GM21786 (cell line): ENCODE results near the gene GRM2.

Experiments
- ATAC-seq: cut with Tn5 transposase; IDR thresholded peaks from one replicate; pipeline ENCODE4 v1.9.1; 2021; ENCODE audit not compliant: unreplicated experiment

GRM2 gene

DNA sequence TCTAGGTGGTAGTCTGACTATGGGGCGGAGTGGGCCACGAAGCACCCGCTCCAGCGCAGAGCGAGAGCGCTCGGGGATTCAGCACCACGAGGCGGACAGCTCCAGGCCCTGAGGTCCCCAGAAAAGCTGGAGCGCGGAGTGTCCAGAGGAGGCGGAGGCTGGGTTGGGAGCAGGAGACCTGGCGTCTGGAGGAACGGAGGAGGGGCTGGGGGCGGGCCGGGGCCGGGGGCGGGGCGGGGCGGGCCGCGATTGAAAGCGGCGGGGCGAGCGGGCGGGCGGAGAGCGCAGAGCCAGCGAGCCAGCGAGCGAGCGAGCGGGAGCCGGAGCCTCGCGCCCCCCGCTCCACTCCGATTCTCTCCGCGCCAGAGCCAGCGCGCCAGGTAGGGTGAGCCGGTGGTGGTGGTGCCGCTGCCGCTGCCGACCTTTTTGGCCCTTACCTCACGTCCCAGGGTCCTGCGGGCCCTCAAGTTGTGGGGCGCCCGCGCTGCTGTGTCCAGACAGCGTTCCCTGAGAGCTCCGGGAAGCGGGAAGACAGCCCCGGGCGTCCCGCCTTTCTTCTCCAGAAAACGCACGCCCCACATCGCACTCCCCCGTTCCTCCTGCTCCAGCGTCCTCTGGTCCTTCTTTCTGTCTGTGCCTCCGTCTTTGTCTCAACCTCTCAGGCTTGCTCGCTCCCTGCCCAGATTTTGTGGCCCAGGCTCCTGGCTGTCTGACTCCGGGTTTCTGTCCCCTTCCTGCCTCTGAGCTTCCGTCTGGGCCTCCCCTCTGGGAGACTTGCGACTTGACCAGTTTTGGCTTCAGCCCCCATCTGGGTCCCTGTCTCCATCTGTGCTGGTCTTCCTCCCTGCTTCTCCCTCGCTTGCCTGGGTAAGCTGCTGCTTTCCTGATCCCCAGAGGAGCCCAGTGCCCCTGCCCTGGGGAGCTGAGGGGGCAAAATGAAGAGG lies at the start of gene GRM2:
TSS of gene GRM2 (plus strand) at position 281 of the 944 bp plus-strand sequence. CDS start 1,916 bp downstream, outside the sequence.
- no peak for ATAC-seq

DNA sequence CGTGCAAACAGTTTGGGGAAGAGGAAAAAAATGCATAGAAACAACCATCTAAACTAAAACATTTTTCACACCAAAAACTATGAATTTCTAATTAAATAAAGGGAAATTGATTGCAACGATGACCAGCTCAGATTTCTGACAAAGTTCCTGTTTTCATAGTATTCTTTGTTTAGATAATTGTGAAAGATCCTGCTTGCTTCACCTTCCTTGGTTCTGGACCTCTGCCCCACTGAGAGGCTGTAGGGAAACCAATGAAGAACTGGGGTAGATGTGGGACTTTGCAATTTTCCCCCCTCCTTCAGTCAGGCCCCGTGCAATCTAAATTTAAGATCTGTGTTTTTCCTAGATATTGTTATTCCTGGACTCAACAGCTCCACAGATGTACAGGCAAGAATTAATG lies 49.6 kb upstream of the GRM2 start:
- no peak for ATAC-seq

DNA sequence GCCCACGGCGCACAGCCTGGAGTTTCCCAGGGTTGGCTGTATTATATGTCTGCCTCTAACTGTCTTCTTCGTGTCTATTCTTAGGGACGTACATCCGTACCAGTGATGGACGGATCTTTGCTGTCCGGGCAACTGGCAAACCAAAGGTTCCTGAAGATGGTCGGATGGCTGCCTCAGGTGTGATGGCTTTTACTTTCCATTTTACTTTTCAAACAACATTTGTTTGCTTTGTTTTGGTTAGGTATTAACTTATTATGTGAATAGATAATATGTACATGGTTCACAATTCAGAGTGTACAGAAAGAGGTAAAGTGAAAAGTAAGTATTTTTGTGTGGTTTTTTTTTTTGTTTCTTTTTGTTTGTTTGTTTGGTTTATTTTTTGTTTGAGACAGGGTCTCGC lies 46.9 kb upstream of the GRM2 start:
- no peak for ATAC-seq

DNA sequence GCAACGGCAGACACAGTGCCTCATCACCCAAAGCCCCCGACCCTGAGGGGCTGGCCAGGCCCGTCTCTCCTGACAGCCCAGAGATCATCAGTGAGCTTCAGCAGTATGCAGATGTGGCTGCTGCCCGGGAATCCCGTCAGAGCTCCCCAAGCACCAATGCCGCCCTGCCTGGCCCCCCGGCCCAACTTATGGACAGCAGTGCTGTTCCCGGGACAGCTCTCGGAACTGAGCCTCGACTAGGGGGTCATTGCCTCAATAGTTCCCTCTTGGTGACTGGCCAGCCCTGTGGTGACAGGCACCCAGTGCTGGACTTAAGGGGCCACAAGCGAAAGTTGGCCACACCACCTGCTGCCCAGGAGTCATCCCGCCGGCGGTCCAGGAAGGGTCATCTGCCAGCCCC lies 44.4 kb upstream of the GRM2 start:
- ATAC-seq, result no peak

DNA sequence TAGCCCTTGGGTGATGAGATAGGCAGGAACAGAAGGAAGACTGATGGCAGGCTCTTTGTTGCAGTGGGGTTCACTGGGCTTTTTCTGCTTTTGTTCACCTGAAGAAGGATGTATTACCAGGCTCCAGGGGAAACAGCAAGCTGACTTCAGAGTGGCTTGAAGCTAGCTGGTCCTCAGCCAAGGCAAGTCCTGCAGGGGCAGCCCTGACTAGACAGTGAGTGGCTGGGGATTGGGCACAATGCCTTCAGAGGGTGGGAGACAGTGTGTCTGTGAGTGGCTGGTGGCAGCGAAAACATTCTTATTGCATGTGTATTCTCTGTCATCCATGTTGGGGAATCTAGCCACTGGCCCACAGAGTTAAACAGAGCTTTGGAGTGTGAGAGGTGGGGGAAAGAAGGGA lies 38.1 kb upstream of the GRM2 start:
- no peak for ATAC-seq

DNA sequence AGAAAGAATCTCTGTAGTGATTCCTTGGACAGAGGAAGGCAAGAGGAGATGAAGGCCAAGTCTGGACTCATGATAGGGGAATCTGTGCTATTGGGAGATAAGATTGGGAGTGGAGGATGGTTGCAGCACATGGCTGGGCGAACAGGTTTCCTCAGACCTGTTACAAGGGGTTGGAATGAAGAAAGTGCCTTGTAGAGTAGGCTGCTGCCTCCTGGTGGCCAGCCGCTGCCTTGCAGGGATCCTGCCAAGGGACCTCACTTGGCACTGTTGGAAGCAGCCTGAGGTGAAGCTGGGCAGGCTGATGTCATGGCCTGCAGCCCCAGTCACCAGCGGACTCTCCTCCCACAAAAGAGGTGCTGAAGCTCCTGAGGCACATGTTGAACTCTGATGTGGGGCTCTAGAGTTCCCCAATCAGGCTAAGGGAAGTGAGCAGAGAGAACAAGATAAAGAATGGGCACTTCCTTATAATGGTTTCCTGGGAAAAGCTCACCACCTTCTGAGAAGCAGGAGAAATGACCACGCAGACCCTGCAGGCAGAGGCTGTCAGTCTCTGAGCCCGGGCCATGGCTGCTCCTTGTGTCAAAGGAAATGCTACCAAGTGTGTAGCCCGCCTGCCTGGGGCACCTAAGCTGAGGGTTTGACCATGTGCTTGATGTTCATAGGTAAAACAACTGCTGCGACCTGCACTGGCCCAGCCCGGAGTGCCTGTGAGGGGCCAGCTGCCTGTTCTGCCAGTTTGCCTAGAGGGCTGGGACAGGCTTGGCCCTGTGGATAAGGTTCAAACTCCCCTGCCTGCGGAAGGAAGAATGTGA lies 37.4 kb upstream of the GRM2 start:
- no peak for ATAC-seq

DNA sequence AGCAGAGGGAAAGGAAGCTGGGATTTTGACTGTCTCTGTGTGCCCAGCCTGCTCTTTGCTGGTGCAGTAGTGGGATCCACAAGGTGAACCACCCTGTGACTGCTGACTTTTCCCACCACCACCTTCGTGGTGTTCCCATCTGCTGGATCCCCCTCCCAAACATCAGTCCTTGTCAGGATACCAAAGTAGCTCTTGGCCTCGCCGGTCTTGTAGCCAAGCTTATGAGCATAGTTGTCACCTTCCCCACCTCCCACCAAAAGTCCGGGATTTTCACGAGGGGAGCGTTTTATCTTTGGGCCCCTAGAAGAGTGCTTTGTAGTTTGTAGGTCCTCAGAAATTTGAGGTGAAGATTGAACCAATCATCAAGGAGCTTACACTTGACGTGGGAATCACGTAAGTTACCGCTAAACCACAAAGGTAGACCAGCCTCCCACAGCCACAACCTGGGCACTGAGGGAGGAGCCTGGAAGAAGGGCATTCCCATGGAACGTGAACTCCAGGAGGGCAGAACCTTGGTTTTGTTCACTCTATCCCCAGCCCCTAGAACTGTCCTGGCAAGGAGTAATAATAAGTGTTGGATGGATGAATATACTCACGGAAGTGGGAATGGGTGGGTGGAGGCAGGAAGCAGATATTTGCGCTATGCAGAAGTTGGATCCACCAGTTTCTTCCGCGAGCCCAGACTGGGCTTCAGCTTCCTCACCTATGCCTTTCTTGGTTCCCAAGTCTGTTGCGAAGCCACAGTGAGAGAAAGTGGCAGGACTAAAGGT lies 36.6 kb upstream of the GRM2 start:
- ATAC-seq, result no peak

DNA sequence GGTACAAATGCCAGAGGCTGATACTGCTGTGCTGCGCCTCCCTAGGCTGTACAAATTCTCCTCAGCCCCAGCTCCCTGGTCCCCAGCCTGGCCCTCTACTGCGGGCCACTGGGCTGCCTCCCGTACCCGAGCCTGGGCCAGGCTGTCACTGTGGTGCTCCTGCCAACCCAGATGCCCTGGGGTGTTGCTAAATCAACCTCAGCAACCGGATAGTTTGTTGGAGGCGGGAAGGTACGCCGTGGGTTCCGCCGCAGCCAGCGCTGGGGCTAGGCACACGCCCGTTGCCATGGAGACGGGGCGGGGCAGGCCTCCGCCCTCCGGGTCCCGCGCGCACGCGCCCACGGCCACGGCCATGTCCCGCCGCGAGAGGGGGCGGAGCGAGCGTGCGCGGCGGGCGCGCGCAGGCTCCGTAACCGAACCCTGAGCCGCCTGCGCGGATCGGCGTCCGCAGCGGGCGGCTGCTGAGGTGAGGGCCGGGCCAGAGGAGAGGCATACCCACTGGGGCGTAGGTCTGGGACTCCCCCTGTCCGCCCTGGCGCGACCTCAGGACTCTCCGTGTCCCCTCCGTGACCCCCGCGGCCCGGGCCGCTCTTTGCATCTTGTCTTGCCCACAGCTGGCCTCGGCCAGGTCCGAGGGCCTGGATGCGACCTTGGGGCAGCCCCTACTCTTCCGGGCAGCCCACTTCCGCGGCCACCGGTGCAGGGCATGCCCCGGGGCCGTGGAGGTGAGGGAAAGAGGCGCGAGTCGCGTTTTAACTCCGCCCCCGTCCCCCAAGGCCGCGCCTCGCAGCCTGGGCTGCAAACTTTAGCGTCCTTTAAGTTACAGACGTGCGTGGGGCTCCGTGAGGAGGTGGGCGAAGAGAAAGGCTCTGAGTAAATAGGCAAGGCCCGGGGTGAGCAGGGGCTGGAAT lies 35.8 kb upstream of the GRM2 start, which contains the start of gene TEX264:
TSS of gene TEX264 (plus strand) at position 430 of the 911 bp plus-strand sequence. CDS start 3,053 bp downstream, outside the sequence.
- peak; percentile 65 for ATAC-seq

DNA sequence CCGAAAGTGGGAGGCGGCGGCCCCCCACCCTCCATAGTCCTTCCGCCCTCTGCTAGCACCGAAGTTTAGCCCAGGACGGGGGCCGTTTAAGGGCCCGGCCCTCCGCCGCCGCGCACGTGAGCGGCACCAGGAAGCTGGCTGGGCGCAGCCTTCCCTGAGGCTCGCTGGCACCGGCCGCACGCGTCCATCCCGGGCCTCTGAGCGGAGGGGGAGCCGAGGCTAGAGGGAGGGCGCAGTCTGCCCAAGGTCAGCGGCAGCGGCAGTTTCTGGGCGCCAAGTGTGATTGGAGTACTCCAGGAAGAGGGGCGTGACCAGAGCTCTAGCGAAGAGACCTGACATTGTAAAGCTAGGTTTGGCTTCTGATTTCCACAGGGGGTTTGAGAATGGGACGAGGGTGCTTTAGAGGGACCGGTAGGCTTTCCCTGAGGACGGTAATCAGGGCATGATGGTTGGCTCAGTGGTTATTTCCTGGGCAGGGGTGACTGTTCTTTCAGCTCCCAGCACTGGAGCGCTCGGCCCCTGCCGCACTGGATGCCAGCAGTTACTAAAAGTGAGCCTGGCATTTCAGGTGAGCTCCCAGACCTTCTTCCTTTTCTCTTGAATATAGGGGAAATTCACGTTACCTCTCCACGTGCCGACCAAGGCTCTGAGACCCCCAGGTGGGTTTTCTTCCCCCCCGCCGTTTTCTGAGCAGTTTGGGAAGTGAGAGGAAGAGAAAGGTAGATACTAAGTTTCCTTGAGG lies 35.0 kb upstream of the GRM2 start:
- peak; percentile 33 for ATAC-seq

DNA sequence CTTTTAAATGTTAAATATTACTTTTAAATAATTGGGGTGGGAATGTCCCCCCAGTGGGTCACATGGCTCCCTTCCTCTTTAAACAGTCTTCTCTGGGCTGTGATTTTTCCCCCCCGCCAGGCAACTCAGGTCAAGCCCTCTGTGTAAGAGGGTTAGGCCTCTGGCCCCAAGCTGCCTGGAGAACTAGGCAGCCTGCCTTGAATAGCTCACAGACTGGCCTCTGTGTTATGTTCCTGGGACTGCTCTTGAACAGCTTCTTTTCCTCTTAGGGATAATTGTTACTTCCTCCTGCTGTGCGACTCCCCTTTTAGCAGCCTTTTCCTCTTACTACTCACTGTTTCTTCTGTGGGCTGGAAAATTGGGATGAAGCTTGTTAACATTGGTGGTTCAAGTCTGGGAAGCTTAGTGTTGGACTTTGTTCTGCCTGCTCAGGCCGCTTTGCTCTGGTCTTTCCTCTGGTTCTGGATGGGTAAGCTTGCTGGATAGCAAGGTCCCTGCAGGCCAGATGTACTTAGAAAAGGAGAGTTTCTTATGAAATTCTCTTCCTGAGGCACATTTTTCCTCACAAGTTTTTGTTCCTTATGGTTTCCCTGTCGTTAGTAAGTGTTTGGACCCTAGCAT lies 33.6 kb upstream of the GRM2 start:
- ATAC-seq, result no peak

DNA sequence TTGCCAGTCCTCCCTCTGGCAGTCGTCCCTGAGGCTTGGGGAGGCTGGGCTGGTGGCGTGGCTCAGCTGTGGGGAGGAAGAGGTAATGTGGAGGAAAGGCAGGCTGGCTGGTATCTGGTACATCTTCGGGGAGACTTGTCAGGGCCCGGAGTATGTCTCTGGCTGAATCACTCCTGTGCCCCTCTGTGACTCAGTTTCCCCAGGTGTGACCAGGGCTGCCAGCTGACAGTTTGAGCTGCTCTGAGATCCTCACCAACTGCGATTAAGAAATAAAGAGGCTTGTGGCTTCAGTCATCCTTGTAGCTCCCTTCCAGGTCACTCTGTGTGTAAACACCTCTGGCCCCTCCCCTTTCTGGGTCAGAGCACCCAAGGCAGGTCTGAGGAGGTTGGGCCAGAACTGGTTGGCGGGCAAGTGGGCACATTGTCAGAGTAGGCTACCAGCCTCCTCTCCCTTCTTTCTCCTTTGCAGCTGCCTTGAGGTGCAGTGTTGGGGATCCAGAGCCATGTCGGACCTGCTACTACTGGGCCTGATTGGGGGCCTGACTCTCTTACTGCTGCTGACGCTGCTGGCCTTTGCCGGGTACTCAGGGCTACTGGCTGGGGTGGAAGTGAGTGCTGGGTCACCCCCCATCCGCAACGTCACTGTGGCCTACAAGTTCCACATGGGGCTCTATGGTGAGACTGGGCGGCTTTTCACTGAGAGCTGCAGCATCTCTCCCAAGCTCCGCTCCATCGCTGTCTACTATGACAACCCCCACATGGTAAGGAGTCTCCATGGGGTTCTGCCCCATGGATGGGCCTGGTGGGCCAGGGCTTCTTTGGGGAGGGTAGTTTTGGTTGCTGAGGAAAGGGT lies 32.8 kb upstream of the GRM2 start:
- no peak for ATAC-seq

DNA sequence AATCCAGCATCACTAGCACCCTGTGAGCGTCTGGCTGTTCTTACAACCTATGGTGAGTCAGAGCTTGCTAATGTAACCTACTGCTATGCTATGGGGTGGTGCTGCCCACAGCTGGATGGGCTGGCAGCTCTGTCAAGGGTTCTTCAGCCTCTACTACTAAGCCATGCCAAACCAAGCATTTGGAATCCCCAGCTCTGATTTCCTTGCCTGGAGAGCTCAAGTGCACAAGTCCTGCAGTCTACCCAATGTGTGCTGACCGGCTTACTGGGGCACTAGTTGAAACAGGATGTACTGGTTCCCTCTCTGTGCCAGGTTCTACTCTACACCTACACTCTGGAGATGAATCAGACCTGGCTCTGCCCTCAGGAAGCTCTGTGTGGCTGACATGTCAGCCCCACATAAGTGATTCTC lies 31.7 kb upstream of the GRM2 start:
- ATAC-seq, result no peak

DNA sequence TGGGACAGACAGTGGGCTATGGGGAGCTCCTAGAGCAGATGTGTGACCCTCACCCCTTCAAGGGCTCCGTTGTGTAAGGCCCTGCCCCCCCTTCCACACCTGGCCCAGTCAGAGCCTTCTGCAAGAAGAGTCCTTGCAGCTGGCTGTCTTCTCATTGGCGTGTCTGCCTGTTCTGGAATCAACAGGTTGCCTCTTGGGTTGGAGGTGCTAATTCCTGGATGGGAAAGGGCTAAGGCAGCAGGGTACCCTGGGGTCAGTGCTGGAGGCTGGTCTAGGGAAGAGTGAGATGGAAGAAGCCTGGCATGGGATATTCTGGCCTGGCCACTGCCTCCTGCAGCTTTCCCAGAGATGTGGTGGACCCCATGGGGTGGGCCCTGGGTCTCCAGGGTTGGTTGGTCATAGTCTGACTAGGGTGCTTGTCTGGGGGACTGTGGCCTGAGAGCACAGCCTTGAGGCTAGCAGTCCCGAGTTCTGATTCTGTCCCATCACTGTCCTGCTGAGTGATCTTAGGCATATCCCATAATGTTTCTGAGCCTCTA lies 30.7 kb upstream of the GRM2 start:
- no peak for ATAC-seq

DNA sequence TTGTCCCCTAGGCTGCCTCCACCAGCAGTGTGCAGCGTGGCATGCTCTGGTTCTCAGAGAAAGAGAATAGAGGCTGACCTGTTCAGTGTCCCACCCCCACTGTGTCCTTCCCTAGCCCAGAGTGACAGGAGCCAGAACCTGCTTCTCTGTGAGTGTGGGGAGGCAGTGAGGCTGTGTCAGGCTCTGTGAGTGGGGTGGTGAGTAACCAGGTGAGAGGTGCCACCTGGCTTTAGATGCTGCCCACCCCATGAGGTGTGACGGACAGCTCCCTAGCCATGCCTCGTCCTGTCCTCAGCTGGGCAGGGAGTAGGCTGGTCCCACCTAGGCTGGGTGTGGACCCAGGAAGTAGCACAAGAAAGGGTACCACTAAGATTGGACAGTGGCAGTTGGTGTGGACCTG lies 29.5 kb upstream of the GRM2 start:
- no peak for ATAC-seq

DNA sequence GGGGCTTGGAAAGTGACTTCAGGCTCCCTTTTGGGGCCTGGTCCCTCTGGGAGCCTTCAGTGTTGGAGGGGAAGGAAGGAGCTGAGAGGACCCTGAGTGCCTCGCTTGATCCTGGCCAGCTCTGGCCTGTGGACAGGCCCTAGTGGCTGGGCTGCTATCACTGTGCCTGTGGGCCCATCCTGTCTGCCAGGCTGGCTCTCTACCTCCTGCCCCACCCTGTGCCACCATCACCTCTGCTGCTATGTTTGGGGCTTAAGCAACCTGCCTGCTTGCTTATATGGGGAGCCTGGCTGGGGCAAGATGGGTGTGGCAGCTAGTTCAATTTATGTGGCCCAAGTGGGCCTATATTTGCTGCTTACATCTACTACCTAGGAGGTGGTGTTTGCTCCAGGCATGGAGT lies 28.7 kb upstream of the GRM2 start:
- ATAC-seq, result no peak

DNA sequence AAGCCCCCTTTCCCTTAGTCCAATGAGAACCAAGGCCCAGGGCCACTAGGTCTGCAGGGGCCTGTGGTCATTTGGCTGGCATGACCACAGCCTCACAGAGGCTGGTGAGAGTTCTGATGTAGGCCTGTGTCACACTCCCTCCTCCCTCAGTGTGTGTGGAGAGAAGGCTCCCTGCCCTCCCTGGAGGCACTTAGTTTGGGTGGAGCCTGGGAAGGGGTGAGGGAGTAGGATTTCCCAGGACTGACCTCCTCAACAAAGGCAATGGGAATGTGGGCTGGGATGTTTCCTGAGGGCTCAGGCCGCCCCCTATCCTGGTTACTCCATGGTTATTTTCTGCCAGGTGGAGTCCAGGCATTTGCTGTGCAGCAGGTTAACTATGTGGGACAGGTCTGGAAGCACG lies 28.2 kb upstream of the GRM2 start:
- ATAC-seq, result no peak

DNA sequence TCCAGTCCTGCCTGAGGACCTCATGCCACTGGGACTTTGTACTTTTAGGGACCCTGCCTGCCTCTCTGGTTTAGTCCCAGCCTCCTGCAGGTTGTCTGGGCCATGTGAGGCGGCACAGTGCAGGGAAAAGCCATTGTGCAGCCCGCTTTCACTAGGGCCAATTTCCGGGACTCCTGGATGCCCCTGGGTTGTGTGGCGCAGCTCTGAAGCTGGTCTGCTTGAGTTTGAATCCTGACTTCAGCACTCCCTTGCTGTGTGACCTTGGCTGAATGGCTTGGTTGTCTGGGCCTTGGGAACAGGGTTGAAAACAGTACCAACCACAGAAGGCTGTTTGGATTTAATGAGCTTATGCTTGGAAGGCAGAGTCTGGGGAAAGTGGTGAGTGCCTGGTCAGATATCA lies 27.6 kb upstream of the GRM2 start:
- ATAC-seq, result no peak

DNA sequence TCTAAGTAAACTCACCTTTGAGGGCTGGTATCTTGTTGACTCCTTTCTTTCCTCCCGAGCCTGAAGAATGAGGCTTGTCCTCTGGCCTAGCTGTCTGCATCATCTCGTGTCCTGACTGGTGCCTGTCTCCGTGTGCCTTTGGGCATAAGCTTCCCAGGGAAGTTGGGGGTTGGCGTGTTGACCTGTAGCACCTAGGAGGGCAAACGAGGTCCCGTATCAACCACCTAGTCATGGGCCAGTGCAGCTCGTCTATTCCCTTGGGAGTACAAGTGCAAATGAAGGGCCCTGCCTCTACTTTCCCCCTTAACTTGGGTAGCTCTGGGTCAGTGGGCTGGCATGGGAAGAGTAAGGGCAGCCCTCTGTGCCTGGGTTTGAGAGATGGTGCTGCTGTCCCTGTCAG lies 27.1 kb upstream of the GRM2 start:
- no peak for ATAC-seq
